Measurements from ENCODE around the gene DNAH10. TPM values are rescaled to one million over a fixed set of nuclear protein-coding genes. Genes with fewer than 3 reads are reported as not detected.

DNAH10 gene
- total RNA-seq, 1 donor from 2014 or later = 0.04 TPM

GRCh38 chr12:123892853-123893252 lies 130.8 kb downstream of the DNAH10 start:
- Histone ChIP-seq H3K4me3 (ENCODE audit: low read depth, low read length) (no peak overlapping the region), H3K27me3 (ENCODE audit: control insufficient read depth, insufficient read depth, low read length) (peaks cover 6% of the 10 kb centered on the region), H3K36me3 (ENCODE audit: control insufficient read depth, insufficient read depth, low read length) (no peaks in the 10 kb centered on the region)
- TF ChIP-seq CTCF (IDR thresholded peaks at IDR 0.05; ENCODE audit: insufficient read depth, low read length, poor library complexity, severe bottlenecking) = no peak
- no peak for DNase-seq (ENCODE audit: low read depth)

- Histone ChIP-seq H3K27me3 (ENCODE audit: control insufficient read depth, insufficient read depth, low read length) (peaks cover 6% of the 10 kb centered on the region), H3K4me3 (ENCODE audit: low read depth, low read length) (no peak overlapping the region), H3K36me3 (ENCODE audit: control insufficient read depth, insufficient read depth, low read length) (no peaks in the 10 kb centered on the region)
- no peak for DNase-seq (ENCODE audit: low read depth)
- no peak for TF ChIP-seq CTCF (IDR thresholded peaks at IDR 0.05; ENCODE audit: insufficient read depth, low read length, poor library complexity, severe bottlenecking)
Observed at GRCh38 chr12:123893276-123893675, 131.2 kb downstream of the DNAH10 start.

DNA sequence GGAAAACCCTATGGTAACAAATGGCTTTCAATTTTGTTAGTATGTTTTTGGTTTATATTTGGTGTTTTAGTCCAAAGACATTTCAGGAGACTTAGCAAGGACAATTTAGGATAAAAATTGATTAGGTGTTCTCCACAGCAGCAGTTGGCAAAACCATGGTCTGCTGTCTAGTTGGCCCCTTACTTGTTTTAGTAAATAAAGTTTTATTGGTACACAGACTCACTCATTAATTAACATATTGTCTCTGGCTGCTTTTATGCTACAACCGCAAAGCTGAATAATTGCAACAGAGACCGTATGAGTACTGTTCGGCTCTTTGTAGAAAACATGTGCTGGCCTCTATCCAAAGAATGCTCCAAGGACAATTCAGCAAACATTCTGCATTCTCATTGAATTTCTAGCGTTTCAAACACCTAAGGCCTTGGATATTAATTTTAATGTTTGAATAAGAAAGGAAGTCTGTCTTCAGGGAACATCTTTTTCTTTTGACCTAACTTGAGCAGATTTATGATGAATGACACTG lies 132.8 kb downstream of the DNAH10 start:
- Histone ChIP-seq H3K27me3 (ENCODE audit: control insufficient read depth, insufficient read depth, low read length) (peaks cover 2% of the 10 kb centered on the region), H3K36me3 (ENCODE audit: control insufficient read depth, insufficient read depth, low read length) (no peaks in the 10 kb centered on the region), H3K4me3 (ENCODE audit: low read depth, low read length) (no peak overlapping the region)
- no peak for DNase-seq (ENCODE audit: low read depth)
- TF ChIP-seq CTCF (IDR thresholded peaks at IDR 0.05; ENCODE audit: insufficient read depth, low read length, poor library complexity, severe bottlenecking) = no peak

DNA sequence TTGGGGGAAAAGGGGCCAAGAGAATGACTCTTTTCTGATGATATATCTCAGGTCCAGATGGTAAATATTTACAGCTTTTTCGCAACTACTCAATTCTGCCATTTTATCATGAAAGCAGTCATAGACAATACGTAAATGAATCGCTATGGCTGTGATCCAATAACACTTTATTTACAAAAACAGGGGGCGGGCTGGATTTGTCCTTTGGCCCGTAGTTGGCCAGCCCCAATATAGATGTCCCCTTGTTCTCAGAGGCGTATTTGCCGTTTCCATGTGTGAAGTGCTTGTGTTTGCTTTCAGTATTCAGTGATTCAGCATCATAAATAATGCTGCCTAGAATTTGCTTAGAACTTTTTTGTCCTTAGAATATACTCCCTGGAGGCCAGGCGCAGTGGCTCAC lies 133.3 kb downstream of the DNAH10 start:
- TF ChIP-seq CTCF (IDR thresholded peaks at IDR 0.05; ENCODE audit: insufficient read depth, low read length, poor library complexity, severe bottlenecking) = no peak

GRCh38 chr12:123896767-123897166 lies 134.7 kb downstream of the DNAH10 start:
- Histone ChIP-seq H3K4me3 (ENCODE audit: low read depth, low read length) (no peak overlapping the region), H3K36me3 (ENCODE audit: control insufficient read depth, insufficient read depth, low read length) (no peaks in the 10 kb centered on the region), H3K27me3 (ENCODE audit: control insufficient read depth, insufficient read depth, low read length) (no peaks in the 10 kb centered on the region)
- no peak for TF ChIP-seq CTCF (IDR thresholded peaks at IDR 0.05; ENCODE audit: insufficient read depth, low read length, poor library complexity, severe bottlenecking)
- DNase-seq (ENCODE audit: low read depth) = no peak

More for the DNA sequence above, 133.3 kb downstream of the DNAH10 start:
- Histone ChIP-seq H3K36me3 (ENCODE audit: control insufficient read depth, insufficient read depth, low read length) (no peaks in the 10 kb centered on the region), H3K27me3 (ENCODE audit: control insufficient read depth, insufficient read depth, low read length) (peaks cover 2% of the 10 kb centered on the region), H3K4me3 (ENCODE audit: low read depth, low read length) (no peak overlapping the region)
- no peak for DNase-seq (ENCODE audit: low read depth)

DNA sequence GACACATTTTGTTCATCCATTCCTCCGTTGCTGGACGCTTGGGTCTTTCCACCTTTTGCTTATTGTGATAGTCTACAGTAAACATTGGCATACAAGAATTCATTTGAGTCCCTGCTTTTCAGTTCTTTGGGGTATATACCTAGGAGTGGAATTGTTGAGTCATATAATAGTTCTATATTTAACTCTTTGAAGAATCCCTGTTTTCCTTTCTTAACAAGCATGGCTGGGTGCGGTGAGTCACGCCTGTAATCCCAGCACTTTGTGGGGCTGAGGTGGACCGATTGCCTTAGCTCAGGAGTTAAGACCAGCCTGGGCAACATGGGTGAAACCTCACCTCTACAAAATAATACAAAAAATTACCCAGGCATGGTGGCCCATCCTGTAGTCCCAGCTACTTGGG lies 135.1 kb downstream of the DNAH10 start:
- Histone ChIP-seq H3K4me3 (ENCODE audit: low read depth, low read length) (no peak overlapping the region), H3K27me3 (ENCODE audit: control insufficient read depth, insufficient read depth, low read length) (no peaks in the 10 kb centered on the region), H3K36me3 (ENCODE audit: control insufficient read depth, insufficient read depth, low read length) (no peaks in the 10 kb centered on the region)
- TF ChIP-seq CTCF (IDR thresholded peaks at IDR 0.05; ENCODE audit: insufficient read depth, low read length, poor library complexity, severe bottlenecking) = no peak
- peak; percentile 49 for DNase-seq (ENCODE audit: low read depth)

All from kidney epithelial cell (primary cell).